ENCODE results near the gene KCNQ1. TPM values are rescaled to one million over a fixed set of nuclear protein-coding genes. Genes with fewer than 3 reads are reported as not detected.

Gene KCNQ1
- total and polyA plus RNA-seq, 4 donors: 15.4 to 41.7 (median 26.2) TPM

DNA sequence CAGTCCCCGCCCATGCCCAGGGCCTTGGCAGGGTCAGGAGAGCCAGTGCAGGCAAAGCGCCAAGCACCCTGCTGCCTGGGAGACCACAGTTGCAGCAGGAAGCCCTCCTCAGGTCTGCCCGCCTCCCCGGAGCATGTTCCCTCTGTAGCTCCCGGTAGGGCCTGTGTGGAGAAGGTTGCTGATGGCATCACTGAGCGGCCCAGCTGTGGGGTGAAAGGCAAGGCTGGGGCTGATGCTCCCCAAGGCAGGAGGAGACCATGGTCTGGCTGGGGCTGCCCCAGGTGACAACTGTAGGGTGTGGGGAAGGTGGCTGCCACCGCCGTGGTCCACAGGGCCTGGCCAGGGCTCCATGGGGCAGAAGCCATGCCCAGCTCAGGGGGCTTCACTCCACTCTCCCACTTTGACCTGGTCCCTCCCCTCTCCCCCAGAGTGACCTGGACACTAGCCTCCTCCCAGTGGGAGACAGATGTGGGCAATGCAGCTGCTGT is 387.8 kb downstream of the KCNQ1 start:
- Histone ChIP-seq H3K4me1 (ENCODE audit: control insufficient read depth in 5 of 5, insufficient read depth in 5 of 5, low read length in 5 of 5) (peaks cover 0 to 34% (median 18%) of the 10 kb centered on the region in 5 donors), H3K36me3 (ENCODE audit: control insufficient read depth in 4 of 4, insufficient read depth in 4 of 4, low read length in 4 of 4) (no peaks in the 10 kb centered on the region)
- no peak for DNase-seq

GRCh38 chr11:2833051-2833715 is 388.4 kb downstream of the KCNQ1 start:
- TF ChIP-seq, protein P1, sequence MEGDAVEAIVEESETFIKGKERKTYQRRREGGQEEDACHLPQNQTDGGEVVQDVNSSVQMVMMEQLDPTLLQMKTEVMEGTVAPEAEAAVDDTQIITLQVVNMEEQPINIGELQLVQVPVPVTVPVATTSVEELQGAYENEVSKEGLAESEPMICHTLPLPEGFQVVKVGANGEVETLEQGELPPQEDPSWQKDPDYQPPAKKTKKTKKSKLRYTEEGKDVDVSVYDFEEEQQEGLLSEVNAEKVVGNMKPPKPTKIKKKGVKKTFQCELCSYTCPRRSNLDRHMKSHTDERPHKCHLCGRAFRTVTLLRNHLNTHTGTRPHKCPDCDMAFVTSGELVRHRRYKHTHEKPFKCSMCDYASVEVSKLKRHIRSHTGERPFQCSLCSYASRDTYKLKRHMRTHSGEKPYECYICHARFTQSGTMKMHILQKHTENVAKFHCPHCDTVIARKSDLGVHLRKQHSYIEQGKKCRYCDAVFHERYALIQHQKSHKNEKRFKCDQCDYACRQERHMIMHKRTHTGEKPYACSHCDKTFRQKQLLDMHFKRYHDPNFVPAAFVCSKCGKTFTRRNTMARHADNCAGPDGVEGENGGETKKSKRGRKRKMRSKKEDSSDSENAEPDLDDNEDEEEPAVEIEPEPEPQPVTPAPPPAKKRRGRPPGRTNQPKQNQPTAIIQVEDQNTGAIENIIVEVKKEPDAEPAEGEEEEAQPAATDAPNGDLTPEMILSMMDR (IDR thresholded peaks at IDR 0.05; ENCODE audit: control extremely low read depth, extremely low read depth): no peak
- H3K27me3 ChIP-seq (ENCODE audit: control insufficient read depth in 3 of 3, insufficient read depth in 3 of 3, low read length in 2 of 3): no peaks in the 10 kb centered on the region
- H3K36me3 ChIP-seq (ENCODE audit: control insufficient read depth in 4 of 4, insufficient read depth in 4 of 4, low read length in 4 of 4): no peaks in the 10 kb centered on the region
- no peak for DNase-seq
- H3K4me1 ChIP-seq (ENCODE audit: control insufficient read depth in 5 of 5, insufficient read depth in 5 of 5, low read length in 5 of 5): peaks cover 0 to 40% (median 16%) of the 10 kb centered on the region in 5 donors
- H3K9me3 ChIP-seq (ENCODE audit: control insufficient read depth in 4 of 4, insufficient read depth in 3 of 4, low read length in 3 of 4): peaks cover 0 to 4% (median 1%) of the 10 kb centered on the region in 4 donors
- 91 to 92% methylated on average over 13 to 14 of the region's 14 CpGs for WGBS, 2 donors
- H3K9ac ChIP-seq (ENCODE audit: insufficient read depth in 1 of 2, low read length in 2 of 2): no peak overlapping the region
- no peak overlapping the region for H3K27ac ChIP-seq (ENCODE audit: low read depth in 1 of 2, low read length in 1 of 2)
- H3K4me3 ChIP-seq: no peak overlapping the region
- no peak for ATAC-seq (ENCODE audit: insufficient read depth, low FRiP score)

More for the DNA sequence above, 387.8 kb downstream of the KCNQ1 start:
- TF ChIP-seq, protein P1 (IDR thresholded peaks at IDR 0.05; ENCODE audit: control extremely low read depth, extremely low read depth): no peak
- Histone ChIP-seq H3K27ac (ENCODE audit: low read depth in 1 of 2, low read length in 1 of 2) (no peak overlapping the region), H3K27me3 (ENCODE audit: control insufficient read depth in 3 of 3, insufficient read depth in 3 of 3, low read length in 2 of 3) (no peaks in the 10 kb centered on the region), H3K9me3 (ENCODE audit: control insufficient read depth in 4 of 4, insufficient read depth in 3 of 4, low read length in 3 of 4) (peaks cover 0 to 4% (median 1%) of the 10 kb centered on the region in 4 donors), H3K4me3 (no peak overlapping the region), H3K9ac (ENCODE audit: insufficient read depth in 1 of 2, low read length in 2 of 2) (no peak overlapping the region)
- no peak for ATAC-seq (ENCODE audit: insufficient read depth, low FRiP score)
- 76 to 84% methylated on average over 8 of the region's 8 CpGs for whole genome bisulfite sequencing, 2 donors

DNA sequence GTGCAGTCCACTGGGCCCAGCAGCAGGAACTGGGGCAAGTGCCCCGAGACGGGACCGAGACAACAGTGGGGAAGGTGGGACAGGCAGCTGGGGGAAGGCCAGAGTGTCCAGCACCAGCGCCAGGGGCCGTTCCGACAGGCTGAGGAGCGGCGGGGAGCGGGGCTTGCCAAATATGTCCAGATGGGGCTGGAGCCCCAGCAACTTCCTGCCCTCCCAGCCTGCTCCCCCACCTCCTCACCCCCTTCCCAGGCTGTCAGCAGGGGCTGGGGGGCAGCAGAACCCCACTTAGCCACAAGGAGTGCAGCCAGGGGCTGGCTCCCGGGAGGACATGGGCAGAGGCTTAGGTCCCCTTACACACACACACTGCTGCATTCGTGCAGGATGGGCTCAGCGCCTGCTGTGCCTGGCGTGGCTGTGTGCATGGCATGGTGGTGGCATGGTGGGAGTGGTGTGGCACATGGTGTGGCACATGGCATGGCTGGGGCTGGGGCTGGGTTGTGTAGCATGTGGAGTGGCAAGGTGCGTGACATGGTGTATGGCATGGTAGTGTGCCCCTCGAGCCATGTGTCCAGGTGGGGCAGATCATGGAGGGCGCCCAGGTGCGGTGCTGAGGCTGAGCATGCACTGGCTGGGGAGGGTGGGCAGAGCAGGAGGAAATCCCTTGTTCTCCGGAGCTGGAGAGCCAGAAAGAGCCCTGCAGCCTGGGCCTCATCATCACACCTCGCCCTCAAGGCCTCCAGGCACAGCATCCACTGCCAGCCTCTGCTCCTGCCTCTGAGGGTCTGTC is 389.1 kb downstream of the KCNQ1 start:
- no peaks in the 10 kb centered on the region for H3K27me3 ChIP-seq (ENCODE audit: control insufficient read depth in 3 of 3, insufficient read depth in 3 of 3, low read length in 2 of 3)
- H3K4me3 ChIP-seq: no peak overlapping the region
- H3K27ac ChIP-seq (ENCODE audit: low read depth in 1 of 2, low read length in 1 of 2): no peak overlapping the region
- DNase-seq (peak in 1 of 3 donors; percentile 60), ATAC-seq (ENCODE audit: insufficient read depth, low FRiP score) (no peak)
- peaks cover 0 to 47% (median 16%) of the 10 kb centered on the region in 5 donors for H3K4me1 ChIP-seq (ENCODE audit: control insufficient read depth in 5 of 5, insufficient read depth in 5 of 5, low read length in 5 of 5)
- H3K36me3 ChIP-seq (ENCODE audit: control insufficient read depth in 4 of 4, insufficient read depth in 4 of 4, low read length in 4 of 4): no peaks in the 10 kb centered on the region
- WGBS, 2 donors: 88 to 94% methylated on average over 19 of the region's 19 CpGs
- H3K9me3 ChIP-seq (ENCODE audit: control insufficient read depth in 4 of 4, insufficient read depth in 3 of 4, low read length in 3 of 4): peaks cover 0 to 4% (median under 1%) of the 10 kb centered on the region in 4 donors
- TF ChIP-seq, protein P1 (IDR thresholded peaks at IDR 0.05; ENCODE audit: control extremely low read depth, extremely low read depth): no peak
- H3K9ac ChIP-seq (ENCODE audit: insufficient read depth in 1 of 2, low read length in 2 of 2): no peak overlapping the region
